ENCODE measurements around the gene ATP6V0C. TPM values are rescaled to one million over a fixed set of nuclear protein-coding genes. Genes with fewer than 3 reads are reported as not detected.

Gene ATP6V0C
- total RNA-seq, 4 donors from 2014 or later: 103 to 147 (median 120) TPM

DNA sequence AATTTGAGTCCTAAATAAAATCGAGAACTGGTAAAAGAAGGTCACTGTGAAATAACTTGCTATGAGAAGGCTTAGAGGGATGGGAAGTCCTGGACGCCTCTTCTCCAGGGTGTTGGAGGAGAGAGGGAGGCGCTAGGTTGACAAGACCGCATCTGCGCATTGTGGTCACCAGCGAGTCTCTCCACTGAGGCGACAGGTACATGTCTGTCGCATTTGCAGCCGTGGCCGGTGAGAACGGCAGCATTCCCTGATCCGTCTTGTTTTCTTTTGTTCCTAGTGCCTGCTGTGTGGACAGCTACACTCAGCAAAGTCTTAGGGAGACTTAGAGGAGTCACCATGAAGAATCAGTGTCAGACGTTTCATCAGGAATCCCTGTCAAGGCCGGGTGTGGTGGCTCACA is 8.1 kb upstream of the ATP6V0C start:
- H3K27me3 ChIP-seq: no peaks in the 10 kb centered on the region
- WGBS: 91% methylated on average over 14 of the region's 14 CpGs

DNA sequence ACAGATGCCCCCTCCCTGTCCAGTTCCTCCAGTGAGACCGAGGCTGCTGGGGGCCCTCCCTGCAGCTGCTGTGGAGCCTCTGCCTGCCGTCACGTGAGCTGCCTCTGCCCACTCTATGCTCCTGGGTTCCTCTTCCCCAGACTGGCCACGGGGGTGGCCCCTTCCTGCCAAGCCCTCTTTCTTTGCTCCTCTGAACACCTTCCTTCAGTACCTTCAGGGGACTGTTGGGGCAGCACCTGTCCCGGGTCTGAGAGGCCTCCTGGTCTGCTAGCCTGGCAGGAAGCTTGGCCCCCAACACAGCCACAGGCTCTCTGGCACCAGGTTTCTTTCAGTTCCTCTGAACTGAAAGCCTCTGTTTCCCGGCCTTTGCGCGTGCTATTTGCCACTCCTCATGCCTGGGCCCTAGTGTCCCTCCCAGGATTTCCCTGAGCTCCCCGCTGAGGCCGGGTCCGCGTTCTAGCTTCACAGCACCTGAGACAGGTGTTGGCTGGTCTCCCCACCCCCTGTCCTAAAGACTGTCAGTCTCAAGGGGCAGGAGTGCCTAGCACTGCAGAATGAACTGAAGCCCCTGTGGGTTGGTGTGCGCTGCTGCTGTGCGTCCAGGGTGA is 6.6 kb upstream of the ATP6V0C start:
- WGBS: 65% methylated on average over 13 of the region's 14 CpGs
- H3K36me3 ChIP-seq: no peaks in the 10 kb centered on the region
- H3K4me1 ChIP-seq: peaks cover 19% of the 10 kb centered on the region
- H3K4me3 ChIP-seq: no peak overlapping the region
- TF ChIP-seq EP300 (IDR thresholded peaks at IDR 0.05) (no peak), CTCF (IDR thresholded peaks at IDR 0.05) (no peak), POLR2A (IDR thresholded peaks at IDR 0.05) (no peak), POLR2AphosphoS5 (IDR thresholded peaks at IDR 0.05) (no peak)
- H3K9me3 ChIP-seq: no peaks in the 10 kb centered on the region
- H3K27ac ChIP-seq: peak overlapping the region; percentile 71
- no peaks in the 10 kb centered on the region for H3K27me3 ChIP-seq
- DNase-seq (ENCODE audit: low spot score in 2 of 2): no peak

More for the DNA sequence above, 8.1 kb upstream of the ATP6V0C start:
- TF ChIP-seq CTCF (IDR thresholded peaks at IDR 0.05) (no peak), EP300 (IDR thresholded peaks at IDR 0.05) (no peak), POLR2AphosphoS5 (IDR thresholded peaks at IDR 0.05) (no peak), POLR2A (IDR thresholded peaks at IDR 0.05) (no peak)
- Histone ChIP-seq H3K4me1 (peaks cover 23% of the 10 kb centered on the region), H3K36me3 (no peaks in the 10 kb centered on the region), H3K27ac (no peak overlapping the region), H3K9me3 (no peaks in the 10 kb centered on the region), H3K4me3 (no peak overlapping the region)
- DNase-seq (ENCODE audit: low spot score in 2 of 2): no peak

DNA sequence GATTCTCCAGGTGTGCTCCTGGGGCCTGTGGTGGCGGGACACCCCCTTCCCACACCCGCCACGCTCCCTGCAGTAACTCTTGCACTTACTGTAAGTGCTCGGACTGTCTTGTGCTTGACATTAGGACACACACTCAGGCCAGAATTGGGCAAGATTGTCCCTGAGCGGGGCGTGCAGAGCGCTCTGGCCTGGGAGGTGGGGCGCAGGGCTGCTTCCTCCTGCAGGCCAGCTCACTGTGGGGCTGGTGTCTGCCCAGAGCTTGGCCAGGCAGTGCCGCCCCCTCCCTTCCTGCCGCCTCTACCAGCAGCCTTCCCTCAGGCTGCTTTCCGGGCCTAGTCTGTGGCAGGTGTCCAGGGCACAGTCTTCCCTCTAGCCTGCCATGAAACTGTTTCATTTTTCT is 6.1 kb upstream of the ATP6V0C start:
- Histone ChIP-seq H3K4me1 (peaks cover 19% of the 10 kb centered on the region), H3K4me3 (no peak overlapping the region), H3K36me3 (no peaks in the 10 kb centered on the region), H3K9me3 (no peaks in the 10 kb centered on the region), H3K27ac (peak overlapping the region; percentile 71), H3K27me3 (no peaks in the 10 kb centered on the region)
- WGBS: 68% methylated on average over 11 of the region's 11 CpGs
- no peak for TF ChIP-seq POLR2AphosphoS5 (IDR thresholded peaks at IDR 0.05)
- no peak for TF ChIP-seq EP300 (IDR thresholded peaks at IDR 0.05)
- no peak for TF ChIP-seq POLR2A (IDR thresholded peaks at IDR 0.05)
- no peak for TF ChIP-seq CTCF (IDR thresholded peaks at IDR 0.05)
- peak; percentile 67 to 80 for DNase-seq (ENCODE audit: low spot score in 2 of 2)

- H3K27me3 ChIP-seq: no peaks in the 10 kb centered on the region
- TF ChIP-seq EP300 (IDR thresholded peaks at IDR 0.05): no peak
- TF ChIP-seq CTCF (IDR thresholded peaks at IDR 0.05): no peak
- no peak for TF ChIP-seq POLR2A (IDR thresholded peaks at IDR 0.05)
- TF ChIP-seq POLR2AphosphoS5 (IDR thresholded peaks at IDR 0.05): no peak
- DNase-seq (ENCODE audit: low spot score in 2 of 2): no peak
- H3K4me3 ChIP-seq: no peak overlapping the region
- H3K36me3 ChIP-seq: no peaks in the 10 kb centered on the region
- WGBS: 82% methylated on average over 18 of the region's 18 CpGs
- H3K9me3 ChIP-seq: no peaks in the 10 kb centered on the region
- H3K27ac ChIP-seq: no peak overlapping the region
- peaks cover 24% of the 10 kb centered on the region for H3K4me1 ChIP-seq
Observed at GRCh38 chr16:2508722-2509400, 4.9 kb upstream of the ATP6V0C start.

DNA sequence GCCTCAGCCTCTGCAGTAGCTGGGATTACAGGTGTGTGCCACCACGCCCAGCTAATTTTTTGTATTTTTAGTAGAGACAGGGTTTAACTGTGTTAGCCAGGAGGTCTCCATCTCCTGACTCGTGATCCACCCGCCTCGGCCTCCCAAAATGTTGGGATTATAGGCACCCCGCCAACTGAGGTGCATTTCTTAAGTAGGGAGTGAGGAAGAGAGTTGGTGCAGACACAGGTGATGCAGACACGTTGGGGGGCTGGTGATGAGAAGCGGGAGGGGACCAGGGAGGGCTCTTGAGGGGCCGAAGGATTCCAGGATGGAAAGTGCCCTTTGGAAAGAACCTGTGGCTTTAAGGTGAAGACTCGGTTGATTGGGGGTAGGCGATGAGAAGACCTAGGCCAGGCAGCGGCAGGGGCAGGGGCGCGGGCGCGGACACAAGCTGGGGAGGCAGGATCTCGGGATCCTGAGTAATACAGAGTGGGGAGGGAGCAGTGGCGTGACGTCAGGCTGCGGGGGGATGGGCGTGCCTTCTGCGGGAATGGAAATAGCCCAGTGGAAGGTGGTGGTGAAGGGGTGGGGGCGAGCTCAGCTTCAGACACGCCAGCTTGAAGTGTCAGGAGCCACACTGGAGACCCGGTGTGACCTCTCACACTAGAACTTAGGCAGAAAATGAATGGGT is 2.5 kb upstream of the ATP6V0C start:
- DNase-seq (ENCODE audit: low spot score in 2 of 2): peak; percentile 92 to 93
- H3K27me3 ChIP-seq: no peaks in the 10 kb centered on the region

More for the DNA sequence above, 2.5 kb upstream of the ATP6V0C start:
- WGBS: 36% methylated on average over 24 of the region's 24 CpGs
- Histone ChIP-seq H3K4me3 (no peak overlapping the region), H3K27ac (peak overlapping the region; percentile 24), H3K9me3 (no peaks in the 10 kb centered on the region), H3K36me3 (no peaks in the 10 kb centered on the region), H3K4me1 (peaks cover 39% of the 10 kb centered on the region)
- TF ChIP-seq CTCF (IDR thresholded peaks at IDR 0.05): no peak
- TF ChIP-seq POLR2A (IDR thresholded peaks at IDR 0.05): no peak
- no peak for TF ChIP-seq POLR2AphosphoS5 (IDR thresholded peaks at IDR 0.05)
- TF ChIP-seq EP300 (IDR thresholded peaks at IDR 0.05): no peak
